GM12891 (cell line): ENCODE measurements around the gene MICAL3.

Source experiments
- DNase-seq: peaks from one replicate; pipeline ENCODE4 v3.0.0; 2011; ENCODE audit warnings: low spot score; ENCODE audit not compliant: insufficient read length
- FAIRE-seq: peaks from 2 replicates; lab custom pipeline; 2011; peaks lifted over from hg19 to GRCh38; lab: Jason Lieb, UNC
- PAX5 ChIP-seq: IDR thresholded peaks from 2 replicates; pipeline ENCODE4 v1.6.1; 2011; ENCODE audit warnings: low read length, moderate library complexity, mild to moderate bottlenecking; ENCODE audit not compliant: insufficient read depth, severe bottlenecking
- POLR2A ChIP-seq: IDR thresholded peaks from 2 replicates; pipeline ENCODE4 v1.6.1; 2011; ENCODE audit warnings: low read depth, low read length, control low read depth
- POLR2AphosphoS5 ChIP-seq: IDR thresholded peaks from 2 replicates; pipeline ENCODE4 v1.6.1; 2011; ENCODE audit warnings: low read depth, low read length, control low read depth
- POU2F2 ChIP-seq: IDR thresholded peaks from 2 replicates; pipeline ENCODE4 v1.6.1; 2011; ENCODE audit warnings: low read depth, mild to moderate bottlenecking, control low read depth, low read length, moderate library complexity
- SPI1 ChIP-seq: IDR thresholded peaks from 2 replicates; pipeline ENCODE4 v1.6.1; 2011; ENCODE audit warnings: low read depth, low read length, control low read depth
- TAF1 ChIP-seq: IDR thresholded peaks from 2 replicates; pipeline ENCODE4 v1.6.1; 2011; ENCODE audit warnings: low read depth, low read length, control low read depth

The MICAL3 gene

DNA sequence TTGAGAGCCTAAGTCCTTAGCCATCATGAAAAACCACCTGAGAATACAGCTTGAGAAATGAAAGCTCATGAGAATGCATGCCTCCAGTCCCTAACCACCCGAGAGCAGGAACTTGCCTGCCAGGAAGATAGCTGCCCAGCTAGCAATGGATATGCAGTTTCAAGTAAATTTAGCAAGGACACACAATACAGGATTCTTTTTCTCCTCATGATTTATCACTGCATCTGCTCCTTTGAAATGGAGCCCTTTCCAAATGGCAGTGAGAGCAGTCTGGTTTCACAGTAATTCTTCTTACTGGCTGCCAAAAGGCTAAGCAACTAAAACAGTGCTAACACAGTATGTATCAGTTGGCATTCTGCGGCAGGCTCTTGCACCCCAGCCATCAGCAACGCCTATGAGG is 109.9 kb downstream of the MICAL3 start:
- FAIRE-seq (no peak), DNase-seq (no peak)
- TF ChIP-seq POLR2A (no peak), SPI1 (no peak), POU2F2 (no peak), TAF1 (no peak), POLR2AphosphoS5 (no peak), PAX5 (no peak)

DNA sequence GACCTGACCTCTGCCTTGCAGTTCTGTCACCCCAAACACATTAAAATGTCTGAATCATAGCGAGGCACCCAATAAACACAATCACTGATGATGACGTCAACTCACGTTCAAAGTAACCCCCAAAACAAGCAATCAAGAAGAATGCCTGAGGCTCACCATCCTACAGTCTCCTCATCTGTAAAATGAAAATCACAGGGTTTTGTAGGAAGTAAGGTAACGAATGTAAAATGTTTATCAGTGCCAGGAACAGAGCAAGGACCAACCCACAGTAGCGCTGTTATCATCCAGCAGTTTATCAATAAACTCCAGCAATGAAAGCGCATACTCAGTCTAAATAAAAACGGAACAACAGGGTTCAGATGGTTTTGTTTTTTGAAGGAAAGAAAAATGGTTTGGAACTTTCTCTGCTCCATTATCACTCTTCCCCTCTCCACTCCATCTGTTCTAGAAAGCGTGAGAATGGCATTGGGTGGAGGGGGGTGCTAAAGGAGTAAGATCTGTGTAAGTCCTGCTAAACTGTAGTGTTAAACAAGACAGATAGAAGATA is 110.5 kb downstream of the MICAL3 start:
- no peak for FAIRE-seq
- DNase-seq = no peak
- TF ChIP-seq POLR2AphosphoS5 (no peak), TAF1 (no peak), SPI1 (no peak), PAX5 (no peak), POU2F2 (no peak), POLR2A (no peak)

DNA sequence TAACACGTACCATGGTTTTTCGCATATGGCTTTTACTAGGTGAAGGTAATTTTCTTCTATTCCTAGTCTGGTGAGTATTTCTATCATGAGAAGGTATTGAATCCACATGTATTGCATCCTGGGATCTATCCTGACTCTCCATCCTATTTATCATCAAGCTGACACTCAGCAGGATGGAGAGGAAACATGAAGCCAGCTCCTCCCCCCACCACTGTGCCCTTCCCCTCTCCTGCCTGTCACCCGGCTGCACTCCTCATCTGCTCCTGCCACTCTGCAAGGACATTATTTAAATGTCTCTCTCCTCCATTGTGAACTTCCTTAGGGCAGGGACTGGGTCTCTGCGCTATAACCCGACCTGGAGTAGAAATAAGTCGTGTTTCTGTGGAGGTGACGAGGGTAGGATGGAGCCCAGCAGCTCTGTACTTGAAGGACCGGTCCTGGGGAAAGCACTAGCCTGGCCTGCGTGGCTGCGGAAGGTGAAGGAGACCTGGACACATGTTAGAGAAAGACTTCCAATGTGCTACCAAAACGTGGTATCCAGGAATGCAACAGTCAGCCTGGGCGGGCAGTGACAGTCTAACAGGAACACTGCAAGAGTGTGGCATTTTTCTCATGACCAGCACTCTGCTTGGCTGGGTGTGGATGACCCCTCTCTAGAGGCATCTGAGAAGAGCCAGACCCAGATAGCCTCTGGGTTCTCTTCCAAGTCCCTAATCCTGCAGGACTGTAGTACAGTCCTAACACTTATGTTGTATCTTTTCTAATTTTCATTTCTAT is 111.2 kb downstream of the MICAL3 start:
- FAIRE-seq (no peak), DNase-seq (no peak)
- no peak for TF ChIP-seq SPI1
- TF ChIP-seq POLR2A = no peak
- no peak for TF ChIP-seq PAX5
- TF ChIP-seq POLR2AphosphoS5 = no peak
- no peak for TF ChIP-seq TAF1
- TF ChIP-seq POU2F2 = no peak

DNA sequence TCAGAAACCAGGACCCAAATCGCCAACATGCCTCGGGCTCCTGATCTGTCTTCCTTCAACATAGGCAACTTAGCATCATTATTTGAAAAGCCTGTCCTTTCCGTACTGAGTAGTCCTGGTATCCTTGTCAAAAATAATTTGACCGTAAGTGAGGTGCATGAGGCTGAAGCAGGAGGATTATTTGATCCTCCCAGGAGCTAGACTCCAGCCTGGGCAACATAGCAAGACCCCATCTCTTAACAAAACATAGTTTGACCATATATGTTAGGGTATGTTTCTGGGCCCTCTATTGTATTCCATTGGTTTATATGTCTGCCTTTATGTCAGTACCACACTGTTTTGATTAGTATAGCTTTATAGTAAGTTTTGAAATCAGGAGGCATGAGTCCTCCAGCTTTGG is 112.5 kb downstream of the MICAL3 start:
- DNase-seq (no peak), FAIRE-seq (no peak)
- TF ChIP-seq POU2F2 (no peak), POLR2A (no peak), POLR2AphosphoS5 (no peak), PAX5 (no peak), SPI1 (no peak), TAF1 (no peak)

DNA sequence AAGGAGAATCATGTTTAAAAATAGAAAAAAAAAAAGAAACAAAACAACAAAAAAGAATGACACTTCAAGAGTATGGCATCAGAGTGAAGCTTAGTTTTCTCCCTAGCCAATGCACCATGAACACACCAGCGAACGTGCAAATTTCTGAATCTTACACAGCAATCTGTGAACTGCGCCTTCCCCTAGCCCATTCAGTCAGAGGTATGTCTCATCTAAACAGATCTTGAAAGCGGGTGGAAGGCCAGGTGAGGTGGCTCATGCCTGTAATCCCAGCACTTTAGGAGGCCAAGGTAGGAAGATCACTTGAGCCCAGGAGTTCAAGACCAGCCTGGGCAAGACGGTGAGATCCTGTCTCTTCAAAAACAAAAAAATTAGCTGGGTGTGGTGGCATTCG is 113.1 kb downstream of the MICAL3 start:
- FAIRE-seq (no peak), DNase-seq (no peak)
- TF ChIP-seq SPI1 = no peak

DNA sequence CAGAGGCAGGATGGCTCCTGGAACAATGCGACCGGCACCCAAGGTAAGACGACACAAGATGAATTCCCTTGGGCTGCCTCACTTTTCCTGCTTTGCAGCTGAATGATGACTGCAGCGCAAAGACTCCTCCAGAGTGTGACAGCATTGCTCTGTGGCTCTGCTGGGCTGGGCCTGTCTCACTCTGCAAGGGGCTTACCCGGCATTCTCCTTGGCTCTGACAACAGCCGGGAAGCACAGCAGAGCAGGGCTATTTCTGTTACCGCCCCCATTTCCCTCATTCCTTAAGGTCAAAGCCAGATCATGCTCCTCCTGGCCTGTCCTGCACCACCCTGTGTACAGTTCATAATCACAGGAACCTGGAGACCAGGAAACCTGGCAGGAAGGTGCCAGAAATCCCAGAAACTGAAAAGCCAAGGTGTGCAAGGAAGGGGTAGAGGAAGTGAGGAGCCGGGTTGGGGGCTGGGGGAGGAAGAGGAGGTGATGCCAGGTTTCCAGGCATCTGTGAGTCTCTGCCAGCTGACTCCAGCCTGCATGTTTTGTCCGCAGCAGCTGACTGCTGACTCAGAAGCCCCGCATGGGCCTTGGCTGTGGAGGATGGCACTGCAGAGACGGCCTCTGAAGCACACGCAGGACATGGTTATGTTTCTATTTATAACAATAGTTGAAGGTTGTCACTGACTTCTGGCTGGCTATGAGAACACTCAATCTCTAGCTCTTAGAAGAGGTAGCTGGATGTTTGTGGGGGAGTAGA is 113.6 kb downstream of the MICAL3 start:
- FAIRE-seq (no peak), DNase-seq (no peak)
- no peak for TF ChIP-seq TAF1
- TF ChIP-seq PAX5 = no peak
- TF ChIP-seq SPI1 = no peak
- TF ChIP-seq POLR2AphosphoS5 = no peak
- no peak for TF ChIP-seq POU2F2
- TF ChIP-seq POLR2A = no peak

DNA sequence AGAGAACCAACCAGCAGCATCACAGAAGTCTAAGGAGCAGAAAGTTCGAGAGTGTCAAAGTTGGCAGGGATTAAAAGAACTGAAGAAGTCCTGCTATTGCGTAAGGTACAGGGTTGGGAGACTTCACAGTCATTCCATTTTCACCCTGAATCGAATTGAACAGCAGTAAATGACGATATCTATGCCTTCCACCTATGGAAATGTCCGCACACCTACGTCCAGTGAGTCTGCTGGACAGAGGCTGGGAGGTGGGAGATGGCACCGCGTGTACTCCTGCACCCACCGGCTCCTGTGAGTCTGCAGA is 116.7 kb downstream of the MICAL3 start:
- TF ChIP-seq SPI1 (no peak), PAX5 (no peak), POLR2A (no peak), POLR2AphosphoS5 (no peak), POU2F2 (no peak)
- no peak for FAIRE-seq
- no peak for DNase-seq

DNA sequence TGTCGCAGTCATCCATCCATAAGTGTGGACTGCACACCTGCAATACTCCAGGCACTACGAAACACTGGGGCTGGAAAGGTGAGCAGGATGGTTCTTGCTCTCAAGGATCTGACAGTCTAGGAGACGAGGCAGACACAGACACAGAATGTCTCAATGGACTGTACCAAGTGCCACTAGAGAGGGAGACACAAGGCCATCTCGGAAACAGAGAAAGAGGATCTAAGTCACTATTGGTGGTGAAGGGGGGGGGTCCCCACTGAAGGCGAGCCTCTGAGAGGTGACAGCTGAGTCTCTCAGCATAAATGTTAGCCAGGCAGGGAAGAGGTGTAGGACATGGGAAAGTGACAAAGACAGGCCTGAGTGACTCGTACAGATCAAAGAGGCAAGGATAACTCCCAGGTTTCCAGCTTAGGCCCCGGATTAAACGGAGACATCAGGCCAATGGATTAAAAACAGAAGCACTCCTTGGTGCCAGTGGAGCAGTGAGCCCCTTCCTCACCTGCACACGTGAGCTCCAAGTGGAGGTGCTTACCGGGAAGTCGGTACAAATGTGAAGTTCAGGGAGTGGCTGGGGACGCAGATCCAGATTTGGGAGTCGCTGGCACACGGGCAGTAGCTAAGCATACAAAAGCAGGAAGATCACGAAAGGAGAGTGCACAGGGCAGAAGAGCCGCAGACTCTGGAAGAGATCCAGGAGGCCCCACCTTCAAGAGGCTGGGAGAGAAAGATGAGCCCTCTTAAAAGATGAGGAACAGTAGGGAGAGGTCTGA is 117.2 kb downstream of the MICAL3 start:
- no peak for DNase-seq
- no peak for TF ChIP-seq POLR2A
- no peak for TF ChIP-seq SPI1
- TF ChIP-seq POU2F2 = no peak
- no peak for TF ChIP-seq TAF1
- TF ChIP-seq POLR2AphosphoS5 = no peak
- TF ChIP-seq PAX5 = no peak
- FAIRE-seq = no peak

DNA sequence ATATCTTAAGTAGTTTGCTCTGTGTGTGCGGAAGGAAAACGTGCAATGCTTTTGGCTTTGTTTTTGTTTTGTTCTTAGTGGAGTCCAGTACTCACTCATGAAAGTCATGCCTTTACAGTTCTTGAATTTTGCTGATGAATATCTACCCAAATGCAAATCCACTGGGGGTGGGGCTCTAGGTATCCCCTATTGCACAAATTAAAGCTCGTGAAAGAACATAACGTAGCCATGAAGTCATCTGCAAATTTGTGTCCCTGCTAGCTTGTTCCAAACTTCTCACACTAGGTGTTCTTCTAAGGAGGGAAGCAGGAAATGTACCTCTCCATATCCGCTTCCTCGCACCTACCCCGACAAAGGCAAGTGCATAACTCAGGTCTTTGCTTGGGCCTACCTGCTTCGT is 118.9 kb downstream of the MICAL3 start:
- FAIRE-seq (no peak), DNase-seq (no peak)
- TF ChIP-seq PAX5 (no peak), SPI1 (no peak), TAF1 (no peak), POLR2AphosphoS5 (no peak), POU2F2 (no peak), POLR2A (no peak)
